DND-41 (cell line): ENCODE results near the gene NRDC.

ENCODE experiments used
- EZH2 ChIP-seq: IDR thresholded peaks from 3 replicates; pipeline ENCODE4 v1.6.1; 2012; ENCODE audit warnings: borderline replicate concordance, low read depth, mild to moderate bottlenecking, moderate library complexity, low read length, inconsistent platforms; ENCODE audit not compliant: severe bottlenecking
- TF ChIP-seq, protein P1 (sequence below): IDR thresholded peaks from 2 replicates; pipeline ENCODE4 v1.5.1; 2012; ENCODE audit warnings: borderline replicate concordance, low read length, moderate library complexity, mild to moderate bottlenecking; ENCODE audit not compliant: poor library complexity, severe bottlenecking; ENCODE audit errors: extremely low read depth

DNA sequence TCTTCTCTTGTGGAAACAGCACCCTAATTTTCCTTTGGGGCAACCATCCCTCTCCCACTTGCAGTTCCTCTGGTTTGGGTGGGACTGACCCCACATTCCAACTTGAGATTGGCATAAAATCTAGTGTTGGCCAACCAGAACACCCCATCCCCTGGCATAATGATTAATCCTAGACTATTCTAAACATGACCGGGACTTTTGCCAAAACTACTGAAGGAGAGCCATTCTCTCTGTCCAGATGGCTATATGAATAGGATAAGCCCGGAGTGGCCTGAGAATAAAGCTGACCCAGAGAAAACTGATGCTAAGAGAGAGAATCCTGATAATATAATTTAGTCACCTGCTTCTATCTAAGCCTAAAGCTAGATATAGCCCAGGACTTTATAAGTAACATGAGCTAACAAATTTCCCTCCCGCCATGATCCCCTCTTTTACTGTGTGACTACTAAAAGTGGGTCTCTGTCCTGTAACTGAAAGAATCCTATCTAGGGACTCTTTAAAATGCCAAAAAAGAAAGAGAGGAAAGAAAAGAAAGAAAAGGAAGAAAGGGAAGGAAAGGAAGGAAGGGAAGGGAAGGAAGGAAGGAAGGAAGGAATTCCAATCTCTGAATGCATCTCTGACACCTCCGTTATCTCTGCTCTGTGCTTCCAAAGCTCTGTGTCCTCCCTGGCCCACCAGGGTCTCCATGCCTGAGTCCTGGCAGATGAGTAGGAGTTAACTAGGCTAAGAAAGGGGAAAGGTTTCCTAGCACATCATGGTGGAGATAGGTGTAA, 28.0 kb upstream of the NRDC start:
- TF ChIP-seq, protein P1, sequence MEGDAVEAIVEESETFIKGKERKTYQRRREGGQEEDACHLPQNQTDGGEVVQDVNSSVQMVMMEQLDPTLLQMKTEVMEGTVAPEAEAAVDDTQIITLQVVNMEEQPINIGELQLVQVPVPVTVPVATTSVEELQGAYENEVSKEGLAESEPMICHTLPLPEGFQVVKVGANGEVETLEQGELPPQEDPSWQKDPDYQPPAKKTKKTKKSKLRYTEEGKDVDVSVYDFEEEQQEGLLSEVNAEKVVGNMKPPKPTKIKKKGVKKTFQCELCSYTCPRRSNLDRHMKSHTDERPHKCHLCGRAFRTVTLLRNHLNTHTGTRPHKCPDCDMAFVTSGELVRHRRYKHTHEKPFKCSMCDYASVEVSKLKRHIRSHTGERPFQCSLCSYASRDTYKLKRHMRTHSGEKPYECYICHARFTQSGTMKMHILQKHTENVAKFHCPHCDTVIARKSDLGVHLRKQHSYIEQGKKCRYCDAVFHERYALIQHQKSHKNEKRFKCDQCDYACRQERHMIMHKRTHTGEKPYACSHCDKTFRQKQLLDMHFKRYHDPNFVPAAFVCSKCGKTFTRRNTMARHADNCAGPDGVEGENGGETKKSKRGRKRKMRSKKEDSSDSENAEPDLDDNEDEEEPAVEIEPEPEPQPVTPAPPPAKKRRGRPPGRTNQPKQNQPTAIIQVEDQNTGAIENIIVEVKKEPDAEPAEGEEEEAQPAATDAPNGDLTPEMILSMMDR = no peak
- TF ChIP-seq EZH2 = no peak
